OCI-LY1 (cell line): ENCODE data around the gene ARFIP2.

ENCODE experiments used
- CTCF ChIP-seq: fragments of 200-600 bp; sonication (generic), shearing (Covaris generic); IDR thresholded peaks from 2 replicates; pipeline ENCODE4 v1.5.1; 2017; ENCODE audit warnings: mild to moderate bottlenecking, antibody characterized with exemption, low read length, moderate library complexity, mixed read lengths
- EZH2 ChIP-seq: fragments of 200-600 bp; sonication (generic), shearing (Covaris generic); IDR thresholded peaks from 2 replicates; pipeline ENCODE4 v1.8.0; 2017; ENCODE audit warnings: borderline replicate concordance, mixed run types, mild to moderate bottlenecking, antibody characterized with exemption, low read length, moderate library complexity, mixed read lengths

DNA sequence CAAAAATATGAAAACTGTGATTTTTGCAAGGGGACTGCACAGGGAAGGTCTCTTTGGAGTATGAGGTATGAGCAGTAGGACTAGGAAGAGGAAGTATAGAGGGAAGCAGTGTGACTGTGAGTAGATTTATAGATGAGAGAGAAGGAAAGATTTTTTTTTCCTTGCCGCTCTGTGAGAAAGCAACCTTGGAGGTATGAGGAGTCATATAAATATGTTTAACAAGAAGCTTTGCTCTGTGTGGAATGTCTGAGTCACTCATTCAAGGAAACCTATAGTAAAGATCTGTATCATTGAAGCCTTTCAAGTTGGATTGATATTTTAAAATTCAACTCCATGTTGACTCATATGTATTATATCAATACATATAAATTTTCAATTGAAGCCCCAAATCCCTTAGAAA lies 42.1 kb upstream of the ARFIP2 start:
- no peak for TF ChIP-seq CTCF
- no peak for TF ChIP-seq EZH2
